GM19351 (cell line): ENCODE data around the gene MACO1.

Experiments
- ATAC-seq: cut with Tn5 transposase; IDR thresholded peaks from one replicate; pipeline ENCODE4 v1.9.1; 2021; ENCODE audit warnings: mild to moderate bottlenecking, moderate library complexity; ENCODE audit not compliant: unreplicated experiment

MACO1 gene

GRCh38 chr1:25520446-25521061, 89.9 kb downstream of the MACO1 start:
- no peak for ATAC-seq

DNA sequence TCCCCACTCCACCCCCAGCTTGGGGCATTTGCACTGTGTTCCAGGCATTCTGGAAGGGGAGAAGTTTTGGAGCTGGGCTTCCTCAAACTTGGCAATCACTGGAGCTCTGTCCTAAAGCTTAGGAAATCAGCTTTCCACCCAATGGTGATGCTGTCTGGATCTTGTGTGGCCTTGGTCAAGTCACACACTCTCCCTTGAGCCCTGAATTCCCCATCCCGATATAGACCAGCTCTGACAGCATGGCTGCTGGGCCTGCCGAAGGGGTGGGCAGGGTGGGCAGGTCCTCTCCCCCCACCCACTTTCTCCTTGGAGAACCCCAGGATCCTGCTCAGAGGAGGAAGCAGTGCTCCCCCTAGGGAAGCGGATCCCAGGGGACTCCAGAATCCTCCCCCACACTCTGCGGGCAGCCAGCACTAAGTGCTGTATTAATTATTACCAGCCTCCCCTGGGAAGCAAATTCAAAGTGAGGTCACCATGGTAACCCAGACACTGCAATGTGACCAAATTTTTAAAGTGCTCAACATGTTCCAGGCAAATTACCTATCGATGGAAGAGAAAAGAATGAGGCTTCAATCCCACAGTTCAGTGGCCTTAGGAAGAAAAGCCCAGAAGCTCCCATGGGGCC, 91.4 kb downstream of the MACO1 start:
- no peak for ATAC-seq

DNA sequence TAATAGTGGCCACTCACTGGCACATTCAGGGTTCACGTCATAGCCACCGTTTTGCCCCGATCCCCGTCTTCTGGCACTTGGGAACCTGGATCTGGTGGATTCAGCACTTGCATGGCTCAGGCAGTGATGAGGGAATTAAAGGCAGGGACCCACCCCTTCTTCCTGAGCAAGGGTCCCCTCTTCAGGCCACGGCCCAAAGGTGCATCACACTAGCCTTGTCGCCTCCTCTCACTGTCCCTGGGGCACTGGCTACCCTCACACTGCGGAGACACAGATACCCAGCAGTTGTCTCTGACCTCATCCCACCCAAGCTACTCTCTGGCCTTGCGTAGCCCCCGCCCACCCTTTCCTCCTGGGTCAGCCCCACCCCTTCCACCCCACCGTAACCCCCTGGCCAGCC, 92.8 kb downstream of the MACO1 start:
- no peak for ATAC-seq

DNA sequence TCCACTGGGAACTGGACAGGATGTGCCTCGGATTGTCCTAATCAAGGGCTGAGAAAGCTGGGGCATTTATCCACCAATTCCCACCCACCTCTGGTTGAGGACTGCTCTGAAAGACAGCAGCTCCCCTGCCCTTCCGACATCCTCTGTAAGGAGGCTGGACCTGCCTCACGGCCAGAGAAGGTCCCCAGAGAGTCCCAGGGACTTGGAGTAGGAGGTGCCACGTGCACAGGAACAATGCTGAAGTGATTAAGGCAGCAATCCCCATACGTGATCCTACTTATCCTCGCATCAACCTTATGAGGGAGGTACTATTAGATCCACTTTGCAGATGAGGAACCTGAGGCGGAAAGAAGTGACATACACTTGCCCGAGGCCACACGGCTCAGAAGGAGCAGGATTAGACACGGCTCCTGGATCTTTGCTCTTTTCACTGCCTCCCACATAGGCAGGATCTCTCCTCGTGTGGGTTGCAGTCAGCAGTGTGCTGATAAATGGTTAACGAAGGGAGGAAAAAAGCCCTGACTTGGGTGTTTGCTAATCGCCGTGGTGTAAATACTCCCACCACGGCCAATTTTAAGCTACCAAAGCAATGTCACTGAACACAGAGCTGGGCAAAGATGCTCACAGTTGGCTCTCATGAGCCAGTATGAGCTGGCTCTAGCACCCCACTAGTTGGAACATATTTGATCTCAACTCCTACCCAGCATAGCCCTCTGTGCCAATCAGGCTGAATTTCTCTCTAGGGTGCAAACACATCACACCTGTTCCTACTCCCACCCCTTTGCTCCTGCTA, 94.1 kb downstream of the MACO1 start:
- no peak for ATAC-seq

GRCh38 chr1:25525361-25525688, 94.6 kb downstream of the MACO1 start:
- no peak for ATAC-seq

DNA sequence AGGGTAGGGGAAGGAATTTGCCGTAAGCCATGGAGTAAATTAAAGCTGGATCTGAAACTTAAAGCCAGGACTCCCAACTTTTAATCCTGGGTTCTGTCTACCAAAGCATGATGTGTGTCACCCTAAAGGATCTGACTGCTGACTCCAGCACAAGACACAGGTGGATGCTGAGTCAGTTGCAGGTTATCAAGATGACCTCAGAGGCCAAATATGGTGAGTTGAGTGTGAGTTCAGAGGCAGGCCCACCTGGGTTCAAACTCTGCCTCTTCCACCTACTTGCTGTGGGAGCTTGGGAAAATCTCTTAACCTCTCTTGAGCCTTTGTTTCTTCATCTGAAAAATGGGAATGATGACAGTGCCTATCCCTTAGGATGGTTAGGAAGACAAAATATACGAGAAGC, 96.1 kb downstream of the MACO1 start:
- no peak for ATAC-seq

GRCh38 chr1:25527226-25527846, 96.6 kb downstream of the MACO1 start:
- no peak for ATAC-seq

GRCh38 chr1:25527946-25528595, 97.4 kb downstream of the MACO1 start:
- ATAC-seq = no peak

GRCh38 chr1:25528881-25529517, 98.3 kb downstream of the MACO1 start:
- no peak for ATAC-seq

DNA sequence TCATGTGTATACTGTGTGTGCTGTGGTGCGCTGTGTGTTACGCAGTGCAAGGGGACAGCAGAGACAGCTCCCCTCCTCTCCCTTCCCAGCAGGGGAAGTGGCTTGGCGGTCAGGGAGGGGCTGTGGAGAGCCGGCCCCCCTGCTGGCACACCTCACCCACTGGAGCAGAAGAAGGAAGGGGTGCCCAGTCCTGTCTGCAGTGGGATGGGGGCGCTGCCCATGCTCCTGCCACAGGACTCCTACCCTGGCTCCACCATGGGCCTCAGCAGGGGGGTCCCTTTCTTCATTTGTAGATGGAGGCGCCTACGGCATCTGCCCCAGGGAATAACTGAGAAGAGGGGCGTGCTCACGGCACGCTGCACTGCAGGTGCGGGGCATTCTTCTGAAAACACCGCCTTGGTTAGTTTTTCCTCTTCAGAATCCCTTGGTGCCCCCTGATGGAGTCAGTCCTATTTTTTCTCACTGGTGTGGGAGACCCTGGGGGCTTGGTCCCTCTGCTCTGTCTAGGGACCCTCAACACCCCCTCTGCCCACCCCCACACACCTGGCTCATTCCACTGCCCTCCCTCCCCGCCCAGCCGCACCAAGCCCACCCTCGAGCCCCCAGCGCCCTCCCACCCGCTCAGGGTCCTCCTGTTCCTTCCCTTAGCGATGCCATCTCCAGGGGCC, 99.0 kb downstream of the MACO1 start:
- no peak for ATAC-seq

DNA sequence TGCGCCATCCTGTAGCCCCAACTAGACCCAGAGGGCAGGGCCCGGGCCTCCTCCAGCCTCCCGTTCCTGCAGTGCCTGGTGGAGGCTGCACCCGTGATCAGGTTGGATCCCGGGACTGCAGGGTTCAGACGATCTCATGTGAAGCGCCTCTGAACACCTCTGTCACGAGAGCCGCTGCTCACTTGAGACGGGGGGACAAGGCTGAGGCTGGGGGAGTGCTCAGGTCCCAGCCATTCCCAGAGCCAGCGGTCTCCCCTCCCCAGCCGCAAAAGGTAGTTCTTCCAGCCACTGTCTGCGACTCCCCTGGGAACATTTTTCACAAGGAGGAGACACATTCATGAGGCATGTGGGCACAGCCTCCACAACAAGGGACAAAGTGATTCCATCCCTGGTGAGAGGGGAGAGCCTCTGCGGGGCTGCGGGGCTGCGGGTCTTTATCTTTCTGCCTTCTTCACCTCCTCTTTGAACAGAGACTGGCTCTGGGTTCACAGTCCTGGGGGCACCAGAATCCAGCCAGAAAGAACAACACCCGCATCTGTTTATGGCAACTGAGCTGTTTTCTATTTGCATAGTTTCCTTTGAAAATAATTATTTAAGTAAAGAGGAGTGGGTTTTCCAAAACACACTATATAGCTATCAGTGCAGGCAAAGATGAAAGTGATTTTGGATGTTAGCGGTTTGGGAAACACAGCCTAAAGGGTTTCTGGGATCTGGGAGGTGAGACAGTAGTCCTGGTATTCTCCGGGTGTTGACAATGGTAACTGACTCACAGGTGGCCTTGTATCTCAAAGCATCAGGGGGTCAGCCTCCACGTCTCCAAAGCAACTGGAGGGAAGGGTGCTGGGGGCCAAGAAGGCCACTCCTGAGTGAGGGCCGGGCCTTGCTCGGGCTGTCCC, 99.7 kb downstream of the MACO1 start:
- ATAC-seq = no peak

DNA sequence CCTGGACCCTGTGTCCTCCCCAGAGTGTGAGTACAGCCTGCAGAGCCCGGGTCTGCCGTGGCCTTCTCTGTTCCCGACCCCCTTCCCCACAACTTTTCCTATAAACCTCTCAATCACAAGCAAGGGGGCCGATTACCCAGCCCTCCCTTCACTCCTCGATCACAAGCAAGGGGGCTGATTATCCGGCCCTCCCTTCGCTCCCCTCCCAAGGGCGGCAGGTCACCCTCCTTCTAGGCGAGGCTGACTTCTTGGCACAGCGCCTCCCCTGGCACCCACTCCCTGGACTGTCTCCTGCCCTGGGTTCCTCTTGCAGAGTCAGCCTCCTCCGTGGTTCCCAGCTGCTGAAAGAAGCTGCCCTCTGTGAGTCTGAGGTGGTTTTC, 100.4 kb downstream of the MACO1 start:
- no peak for ATAC-seq

DNA sequence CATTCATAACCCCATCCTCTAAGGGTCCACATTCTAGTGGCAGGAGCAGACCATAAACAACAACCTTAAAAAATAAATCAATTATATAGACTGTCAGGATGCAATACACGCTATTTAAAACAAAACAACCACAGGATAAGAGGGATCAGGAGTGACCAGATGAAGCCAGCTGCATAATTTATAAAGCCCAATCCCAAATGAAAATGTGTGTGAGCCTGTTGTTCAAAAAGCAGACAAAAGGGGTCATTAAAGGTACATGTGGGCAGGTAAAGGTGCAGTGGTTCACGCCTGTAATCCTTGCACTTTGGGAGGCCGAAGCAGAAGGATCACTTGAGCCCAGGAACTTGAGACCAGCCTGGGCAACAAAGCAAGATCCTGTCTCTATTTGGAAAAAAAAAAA, 102.3 kb downstream of the MACO1 start:
- no peak for ATAC-seq

DNA sequence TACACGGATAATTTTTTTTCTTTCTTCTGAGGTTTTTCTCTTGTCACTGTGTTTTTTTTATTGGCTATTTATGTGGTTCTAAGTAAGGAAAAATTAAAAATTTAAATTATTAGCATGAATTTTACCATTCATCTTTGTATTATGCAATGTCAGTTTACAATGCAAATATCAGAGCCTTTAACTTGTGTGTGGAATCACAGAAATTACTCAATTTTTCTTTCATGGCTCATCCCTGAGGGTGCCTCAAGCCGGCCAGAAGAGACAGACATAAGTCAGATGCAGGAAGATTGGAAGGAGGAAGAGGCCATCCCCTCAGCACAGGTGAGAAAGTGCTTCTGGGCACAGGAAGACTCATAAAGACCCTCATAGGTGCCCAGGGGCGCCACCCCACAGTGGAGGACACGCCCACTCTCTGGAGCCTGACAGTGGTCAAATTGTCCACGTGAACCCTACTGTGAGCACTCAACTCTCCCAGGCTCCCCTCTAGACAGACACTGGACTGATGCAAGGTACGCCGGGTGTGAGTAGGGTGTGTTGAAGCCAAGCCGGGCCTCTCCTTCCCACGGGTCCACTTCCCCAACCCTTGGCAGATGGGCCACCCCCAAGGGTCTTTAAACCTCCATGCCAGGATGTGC, 103.2 kb downstream of the MACO1 start:
- ATAC-seq = no peak

DNA sequence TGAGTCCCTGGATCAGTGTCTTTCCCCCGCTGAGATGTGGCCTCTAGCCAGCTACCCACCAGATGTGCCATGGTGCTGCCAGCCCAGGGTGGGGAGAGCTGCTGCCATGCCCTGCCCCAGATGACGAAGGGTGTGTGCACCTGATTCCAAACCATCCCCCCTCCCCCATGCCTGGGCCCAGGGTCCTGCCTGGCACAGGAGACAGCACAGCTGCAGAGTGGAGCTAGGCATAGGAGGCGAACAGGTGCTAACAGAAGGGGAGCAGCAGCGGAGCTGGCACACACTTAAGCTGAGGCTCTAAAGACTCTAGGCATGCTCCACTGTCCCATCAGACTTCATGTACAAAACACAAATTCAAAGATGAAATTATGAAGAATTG, 103.7 kb downstream of the MACO1 start:
- ATAC-seq = no peak

- ATAC-seq = no peak
These were observed 105.4 kb downstream of the MACO1 start for GRCh38 chr1:25536124-25536523.

DNA sequence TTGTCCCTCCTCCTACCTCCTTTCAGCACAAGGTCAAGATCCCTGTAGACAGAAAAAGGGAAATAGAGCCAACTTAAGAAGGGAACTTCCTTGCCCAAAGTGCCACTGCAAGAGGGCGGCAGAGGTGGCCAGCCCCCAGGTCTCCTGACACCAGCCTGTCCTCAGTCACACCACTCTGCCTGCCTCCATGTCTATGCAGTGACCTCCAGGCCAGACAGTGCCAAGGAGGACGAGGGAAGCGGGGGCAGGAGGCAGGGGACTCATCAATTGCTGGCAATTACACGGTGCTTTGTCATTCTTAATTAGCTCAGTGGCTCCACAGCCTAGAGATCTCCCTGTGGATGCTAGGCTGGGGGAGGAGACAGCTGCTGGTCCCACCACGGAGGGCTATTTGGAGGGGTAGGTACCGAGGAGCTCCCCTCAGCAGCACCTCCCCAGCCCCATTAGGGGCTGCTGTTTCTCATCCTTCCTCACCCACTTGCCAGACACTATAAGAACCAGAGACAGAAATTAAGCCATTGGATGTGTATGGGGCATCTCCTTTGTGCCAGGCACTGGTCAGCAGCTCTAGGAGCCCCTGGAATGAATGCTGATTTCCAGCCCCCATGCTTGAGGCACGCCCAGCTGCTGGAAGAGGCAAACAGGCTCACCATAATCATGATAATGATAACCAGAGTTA, 106.6 kb downstream of the MACO1 start:
- ATAC-seq = no peak

- no peak for ATAC-seq
These were observed 107.6 kb downstream of the MACO1 start for GRCh38 chr1:25538191-25538767.
